ENCODE results near the gene ZBTB16. TPM values are rescaled to one million over a fixed set of nuclear protein-coding genes. Genes with fewer than 3 reads are reported as not detected.
"Not testable (repeated sequence)": the region's sequence is repeated elsewhere in the genome, so short reads cannot be mapped to it uniquely, and the experiment has no call there.

Gene ZBTB16
- polyA plus RNA-seq, 2 donors: 4.6 to 9.6 TPM

- 86 to 87% methylated on average over 3 of the region's 3 CpGs for WGBS, 2 donors
- Histone ChIP-seq H3K9me3 (ENCODE audit: control insufficient read depth in 2 of 2, insufficient read depth in 1 of 2, low read depth in 1 of 2, low read length in 1 of 2) (no peaks in the 10 kb centered on the region), H3K4me1 (ENCODE audit: control insufficient read depth in 2 of 2, insufficient read depth in 2 of 2, low read length in 1 of 2) (no peaks in the 10 kb centered on the region), H3K36me3 (ENCODE audit: control insufficient read depth in 2 of 2, insufficient read depth in 2 of 2, low read length in 1 of 2) (no peaks in the 10 kb centered on the region), H3K27me3 (ENCODE audit: control insufficient read depth in 1 of 2, insufficient read depth in 2 of 2, low read length in 2 of 2) (no peaks in the 10 kb centered on the region), H3K27ac (ENCODE audit: low read depth in 2 of 2, low read length in 1 of 2) (no peak overlapping the region), H3K4me3 (ENCODE audit: low read depth in 1 of 2, low read length in 2 of 2) (no peak overlapping the region)
Measured at GRCh38 chr11:114039551-114039950, 20.0 kb upstream of the ZBTB16 start.

GRCh38 chr11:114040706-114041211 lies 18.8 kb upstream of the ZBTB16 start:
- H3K4me3 ChIP-seq (ENCODE audit: low read depth in 1 of 2, low read length in 2 of 2): no peak overlapping the region
- H3K4me1 ChIP-seq (ENCODE audit: control insufficient read depth in 2 of 2, insufficient read depth in 2 of 2, low read length in 1 of 2): no peaks in the 10 kb centered on the region
- H3K9me3 ChIP-seq (ENCODE audit: control insufficient read depth in 2 of 2, insufficient read depth in 1 of 2, low read depth in 1 of 2, low read length in 1 of 2): no peaks in the 10 kb centered on the region
- no peaks in the 10 kb centered on the region for H3K27me3 ChIP-seq (ENCODE audit: control insufficient read depth in 1 of 2, insufficient read depth in 2 of 2, low read length in 2 of 2)
- H3K36me3 ChIP-seq (ENCODE audit: control insufficient read depth in 2 of 2, insufficient read depth in 2 of 2, low read length in 1 of 2): no peaks in the 10 kb centered on the region
- H3K27ac ChIP-seq (ENCODE audit: low read depth in 2 of 2, low read length in 1 of 2): no peak overlapping the region
- 61% methylated on average over 7 of the region's 7 CpGs for WGBS, 2 donors

GRCh38 chr11:114042234-114042633 lies 17.3 kb upstream of the ZBTB16 start:
- Histone ChIP-seq H3K4me1 (ENCODE audit: control insufficient read depth in 2 of 2, insufficient read depth in 2 of 2, low read length in 1 of 2) (no peaks in the 10 kb centered on the region), H3K4me3 (ENCODE audit: low read depth in 1 of 2, low read length in 2 of 2) (no peak overlapping the region), H3K36me3 (ENCODE audit: control insufficient read depth in 2 of 2, insufficient read depth in 2 of 2, low read length in 1 of 2) (no peaks in the 10 kb centered on the region), H3K27me3 (ENCODE audit: control insufficient read depth in 1 of 2, insufficient read depth in 2 of 2, low read length in 2 of 2) (no peaks in the 10 kb centered on the region), H3K9me3 (ENCODE audit: control insufficient read depth in 2 of 2, insufficient read depth in 1 of 2, low read depth in 1 of 2, low read length in 1 of 2) (no peaks in the 10 kb centered on the region), H3K27ac (ENCODE audit: low read depth in 2 of 2, low read length in 1 of 2) (no peak overlapping the region)
- WGBS, 2 donors: 77 to 80% methylated on average over 5 of the region's 5 CpGs

- Histone ChIP-seq H3K27me3 (ENCODE audit: control insufficient read depth in 1 of 2, insufficient read depth in 2 of 2, low read length in 2 of 2) (no peaks in the 10 kb centered on the region), H3K9me3 (ENCODE audit: control insufficient read depth in 2 of 2, insufficient read depth in 1 of 2, low read depth in 1 of 2, low read length in 1 of 2) (no peaks in the 10 kb centered on the region), H3K4me1 (ENCODE audit: control insufficient read depth in 2 of 2, insufficient read depth in 2 of 2, low read length in 1 of 2) (no peaks in the 10 kb centered on the region), H3K36me3 (ENCODE audit: control insufficient read depth in 2 of 2, insufficient read depth in 2 of 2, low read length in 1 of 2) (no peaks in the 10 kb centered on the region), H3K4me3 (ENCODE audit: low read depth in 1 of 2, low read length in 2 of 2) (no peak overlapping the region), H3K27ac (ENCODE audit: low read depth in 2 of 2, low read length in 1 of 2) (peak overlapping the region in 1 of 2 donors; percentile 19)
- 72 to 80% methylated on average over 10 of the region's 10 CpGs for WGBS, 2 donors
Measured at GRCh38 chr11:114044042-114044871, 15.3 kb upstream of the ZBTB16 start.

GRCh38 chr11:114047327-114047726 lies 12.2 kb upstream of the ZBTB16 start:
- peaks cover 0 to under 1% of the 10 kb centered on the region in 2 donors for H3K4me1 ChIP-seq (ENCODE audit: control insufficient read depth in 2 of 2, insufficient read depth in 2 of 2, low read length in 1 of 2)
- H3K27ac ChIP-seq (ENCODE audit: low read depth in 2 of 2, low read length in 1 of 2): no peak overlapping the region
- H3K4me3 ChIP-seq (ENCODE audit: low read depth in 1 of 2, low read length in 2 of 2): no peak overlapping the region
- H3K27me3 ChIP-seq (ENCODE audit: control insufficient read depth in 1 of 2, insufficient read depth in 2 of 2, low read length in 2 of 2): no peaks in the 10 kb centered on the region
- no peaks in the 10 kb centered on the region for H3K36me3 ChIP-seq (ENCODE audit: control insufficient read depth in 2 of 2, insufficient read depth in 2 of 2, low read length in 1 of 2)
- 83 to 93% methylated on average over 4 of the region's 4 CpGs for WGBS, 2 donors
- no peaks in the 10 kb centered on the region for H3K9me3 ChIP-seq (ENCODE audit: control insufficient read depth in 2 of 2, insufficient read depth in 1 of 2, low read depth in 1 of 2, low read length in 1 of 2)

GRCh38 chr11:114049050-114049449 lies 10.5 kb upstream of the ZBTB16 start:
- Histone ChIP-seq H3K9me3 (ENCODE audit: control insufficient read depth in 2 of 2, insufficient read depth in 1 of 2, low read depth in 1 of 2, low read length in 1 of 2) (no peaks in the 10 kb centered on the region), H3K36me3 (ENCODE audit: control insufficient read depth in 2 of 2, insufficient read depth in 2 of 2, low read length in 1 of 2) (no peaks in the 10 kb centered on the region), H3K4me1 (ENCODE audit: control insufficient read depth in 2 of 2, insufficient read depth in 2 of 2, low read length in 1 of 2) (peaks cover 0 to 2% of the 10 kb centered on the region in 2 donors), H3K27ac (ENCODE audit: low read depth in 2 of 2, low read length in 1 of 2) (no peak overlapping the region), H3K4me3 (ENCODE audit: low read depth in 1 of 2, low read length in 2 of 2) (no peak overlapping the region), H3K27me3 (ENCODE audit: control insufficient read depth in 1 of 2, insufficient read depth in 2 of 2, low read length in 2 of 2) (no peaks in the 10 kb centered on the region)
- 64 to 81% methylated on average over 2 of the region's 2 CpGs for WGBS, 2 donors

GRCh38 chr11:114049766-114050165 lies 9.7 kb upstream of the ZBTB16 start:
- not testable (repeated sequence) for H3K9me3 ChIP-seq (ENCODE audit: control insufficient read depth in 2 of 2, insufficient read depth in 1 of 2, low read depth in 1 of 2, low read length in 1 of 2); H3K4me1 ChIP-seq (ENCODE audit: control insufficient read depth in 2 of 2, insufficient read depth in 2 of 2, low read length in 1 of 2); H3K27me3 ChIP-seq (ENCODE audit: control insufficient read depth in 1 of 2, insufficient read depth in 2 of 2, low read length in 2 of 2); H3K4me3 ChIP-seq (ENCODE audit: low read depth in 1 of 2, low read length in 2 of 2); H3K27ac ChIP-seq (ENCODE audit: low read depth in 2 of 2, low read length in 1 of 2); H3K36me3 ChIP-seq (ENCODE audit: control insufficient read depth in 2 of 2, insufficient read depth in 2 of 2, low read length in 1 of 2)
- 95 to 96% methylated on average over 8 to 9 of the region's 9 CpGs for WGBS, 2 donors

- Histone ChIP-seq H3K4me1 (ENCODE audit: control insufficient read depth in 2 of 2, insufficient read depth in 2 of 2, low read length in 1 of 2) (peaks cover 0 to 2% of the 10 kb centered on the region in 2 donors), H3K4me3 (ENCODE audit: low read depth in 1 of 2, low read length in 2 of 2) (no peak overlapping the region), H3K9me3 (ENCODE audit: control insufficient read depth in 2 of 2, insufficient read depth in 1 of 2, low read depth in 1 of 2, low read length in 1 of 2) (no peaks in the 10 kb centered on the region), H3K36me3 (ENCODE audit: control insufficient read depth in 2 of 2, insufficient read depth in 2 of 2, low read length in 1 of 2) (no peaks in the 10 kb centered on the region), H3K27ac (ENCODE audit: low read depth in 2 of 2, low read length in 1 of 2) (no peak overlapping the region), H3K27me3 (ENCODE audit: control insufficient read depth in 1 of 2, insufficient read depth in 2 of 2, low read length in 2 of 2) (no peaks in the 10 kb centered on the region)
- 88 to 90% methylated on average over 15 of the region's 15 CpGs for WGBS, 2 donors
Measured at GRCh38 chr11:114050258-114050927, 9.1 kb upstream of the ZBTB16 start.

- WGBS, 2 donors: 89 to 91% methylated on average over 4 of the region's 4 CpGs
- H3K4me3 ChIP-seq (ENCODE audit: low read depth in 1 of 2, low read length in 2 of 2): no peak overlapping the region
- H3K9me3 ChIP-seq (ENCODE audit: control insufficient read depth in 2 of 2, insufficient read depth in 1 of 2, low read depth in 1 of 2, low read length in 1 of 2): no peaks in the 10 kb centered on the region
- no peaks in the 10 kb centered on the region for H3K36me3 ChIP-seq (ENCODE audit: control insufficient read depth in 2 of 2, insufficient read depth in 2 of 2, low read length in 1 of 2)
- no peak overlapping the region for H3K27ac ChIP-seq (ENCODE audit: low read depth in 2 of 2, low read length in 1 of 2)
- peaks cover 0 to 2% of the 10 kb centered on the region in 2 donors for H3K4me1 ChIP-seq (ENCODE audit: control insufficient read depth in 2 of 2, insufficient read depth in 2 of 2, low read length in 1 of 2)
- H3K27me3 ChIP-seq (ENCODE audit: control insufficient read depth in 1 of 2, insufficient read depth in 2 of 2, low read length in 2 of 2): no peaks in the 10 kb centered on the region
Measured at GRCh38 chr11:114051558-114051957, 8.0 kb upstream of the ZBTB16 start.
